GM23248 (cell line): ENCODE data around the gene ADGRA3. TPM values are rescaled to one million over a fixed set of nuclear protein-coding genes. Genes with fewer than 3 reads are reported as not detected.
A peak's percentile ranks its signal among the peaks of the same experiment; 100 is the strongest.

Source experiments
- DNase-seq: peaks from one replicate; pipeline ENCODE4 v3.0.0-alpha.2; 2015
- H2AFZ ChIP-seq: fragments of 200-600 bp; sonication (generic); 2 replicates; pipeline ENCODE4 v1.6.1; 2016; ENCODE audit warnings: antibody characterized with exemption
- H3F3A ChIP-seq: fragments of 200-600 bp; sonication (generic); 2 replicates; pipeline ENCODE4 v1.6.1; 2016; ENCODE audit warnings: mild to moderate bottlenecking, antibody characterized with exemption, mixed run types; ENCODE audit not compliant: insufficient read depth
- H3K27ac ChIP-seq: fragments of 200-600 bp; sonication (generic); 2 replicates; pipeline ENCODE4 v1.5.1; 2016; ENCODE audit warnings: mild to moderate bottlenecking
- H3K27me3 ChIP-seq: fragments of 200-600 bp; sonication (generic); replicated peaks from 2 replicates; pipeline ENCODE4 v1.6.1; 2016; ENCODE audit warnings: mild to moderate bottlenecking; ENCODE audit not compliant: insufficient read depth
- H3K36me3 ChIP-seq: fragments of 200-600 bp; sonication (generic); 2 replicates; pipeline ENCODE4 v1.6.1; 2016; ENCODE audit warnings: low read depth, mild to moderate bottlenecking
- H3K4me1 ChIP-seq: fragments of 200-600 bp; sonication (generic); 2 replicates; pipeline ENCODE4 v1.6.1; 2016; ENCODE audit warnings: mild to moderate bottlenecking; ENCODE audit not compliant: insufficient read depth
- H3K4me2 ChIP-seq: fragments of 200-600 bp; sonication (generic); one replicate; pipeline ENCODE4 v1.6.1; 2016; ENCODE audit warnings: mild to moderate bottlenecking; ENCODE audit not compliant: unreplicated experiment
- H3K4me3 ChIP-seq: fragments of 200-600 bp; sonication (generic); 2 replicates; pipeline ENCODE4 v1.5.1; 2016; ENCODE audit warnings: mild to moderate bottlenecking
- H3K79me2 ChIP-seq: fragments of 200-600 bp; sonication (generic); 2 replicates; pipeline ENCODE4 v1.6.1; 2016; ENCODE audit warnings: mild to moderate bottlenecking; ENCODE audit not compliant: insufficient read depth
- H3K9ac ChIP-seq: fragments of 200-600 bp; sonication (generic); 2 replicates; pipeline ENCODE4 v1.6.1; 2016; ENCODE audit warnings: mild to moderate bottlenecking
- H3K9me2 ChIP-seq: fragments of 200-600 bp; sonication (generic); 2 replicates; pipeline ENCODE4 v1.6.1; 2016; ENCODE audit warnings: mixed run types, mild to moderate bottlenecking, moderate library complexity; ENCODE audit not compliant: insufficient read depth
- H3K9me3 ChIP-seq: fragments of 200-600 bp; sonication (generic); one replicate; pipeline ENCODE4 v1.6.1; 2017; ENCODE audit warnings: low read depth
- H4K20me1 ChIP-seq: fragments of 200-600 bp; sonication (generic); 2 replicates; pipeline ENCODE4 v1.6.0; 2016; ENCODE audit not compliant: insufficient read depth
- EZH2 ChIP-seq: fragments of 200-600 bp; sonication (generic); IDR thresholded peaks from 2 replicates; pipeline ENCODE4 v1.6.1; 2018; ENCODE audit warnings: antibody characterized with exemption, mild to moderate bottlenecking; ENCODE audit not compliant: insufficient read depth, poor library complexity, severe bottlenecking
- EZH2phosphoT487 ChIP-seq: fragments of 200-600 bp; sonication (generic); IDR thresholded peaks from 2 replicates; pipeline ENCODE4 v1.6.1; 2018; ENCODE audit warnings: antibody characterized with exemption, moderate library complexity, mild to moderate bottlenecking, low read depth; ENCODE audit not compliant: insufficient read depth
- WGBS, 2 experiments: methylation state at CpG; one replicate each; pipeline ENCODE4 v1.1.6; 2015 to 2017; ENCODE audit warnings: low lambda C conversion rate in 2 of 2, low coverage in 1 of 2; ENCODE audit errors: missing lambda C conversion rate in 2 of 2; 5-methylcytosine and 5-hydroxymethylcytosine counted together
- in situ Hi-C: fragments of 300-500 bp; cut with MboI; formaldehyde crosslinking; loops from 2 replicates; pipeline ENCODE4 v1.15.0; 2020
- polyA plus RNA-seq: library from polyadenylated mRNA; unstranded; fragments of >200 nt; fragmentation: Nextera tagmentation; extraction: Ambion mirVana; gene quantifications from 2 replicates; pipeline ENCODE4 v1.2.1, GENCODE V29; 2016
- total RNA-seq: library from RNA; depleted of rRNA; stranded (reverse); fragments of >200 nt; shearing (Covaris generic); gene quantifications from 2 replicates; pipeline ENCODE4 v1.2.3, GENCODE V29; 2014; rRNA removed

The ADGRA3 gene
- total RNA-seq (7.8 and 9.4 TPM in 2 replicates), polyA plus RNA-seq (1.1 and 1.2 TPM in 2 replicates)

DNA sequence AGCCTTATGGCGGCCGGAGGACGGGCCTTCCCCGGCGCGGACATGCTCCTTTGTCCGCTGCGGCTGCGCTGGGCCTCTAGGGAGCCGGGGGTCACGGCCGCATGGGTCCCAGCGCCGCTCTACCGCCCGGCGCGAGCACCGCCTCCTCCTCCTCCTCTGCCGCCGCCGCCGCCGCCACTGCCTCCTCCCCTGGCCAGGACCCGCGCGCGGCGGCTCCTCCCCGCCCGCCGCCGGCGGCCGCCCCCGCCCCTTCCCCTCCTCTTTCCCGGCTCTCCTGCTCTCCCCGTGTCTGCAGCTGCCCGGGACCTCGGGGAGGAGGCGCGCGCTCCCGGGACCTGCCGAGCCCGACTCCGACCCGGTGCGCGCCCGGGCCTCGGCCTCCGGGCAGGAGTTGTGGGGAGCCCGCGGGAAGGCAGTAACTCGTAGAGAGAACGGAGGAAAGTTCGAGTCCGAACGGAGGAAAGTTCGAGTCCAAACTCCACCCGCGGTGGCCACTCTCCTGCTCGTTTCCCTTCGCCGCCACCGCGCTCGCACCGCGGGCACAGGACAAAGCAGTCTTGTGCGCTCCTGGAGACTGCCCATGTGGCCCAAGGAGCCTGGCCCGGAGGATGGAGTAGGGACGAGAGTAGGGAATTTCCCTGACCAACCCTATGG, at the start of gene ADGRA3:
TSS of gene ADGRA3 (minus strand) at position 179 of the 654 bp plus-strand sequence. CDS start 282 bp downstream, outside the sequence.
- peak within 1 kb of the TSS; percentile 84 for H3K4me3 ChIP-seq
- peaks cover 13% of the 10 kb centered on the region for H3K4me1 ChIP-seq
- peak within 1 kb of the TSS; percentile 90 for H3K4me2 ChIP-seq
- 1% methylated on average over 34 to 65 of the region's 74 CpGs for whole genome bisulfite sequencing, 2 experiments
- H3F3A ChIP-seq = peaks cover 24% of the 10 kb centered on the region
- H3K9ac ChIP-seq = peak within 1 kb of the TSS; percentile 76
- peak within 1 kb of the TSS; percentile 44 for H3K27ac ChIP-seq
- TF ChIP-seq EZH2 (no peak), EZH2phosphoT487 (no peak)
- no peaks in the 10 kb centered on the region for H3K9me2 ChIP-seq
- in situ Hi-C loops = no loop called here
- peaks cover 17% of the 10 kb centered on the region for H3K79me2 ChIP-seq
- peak; percentile 77 for DNase-seq
- H3K9me3 ChIP-seq = no peaks in the 10 kb centered on the region
- H3K27me3 ChIP-seq = no peaks in the 10 kb centered on the region
- no peaks in the 10 kb centered on the region for H3K36me3 ChIP-seq
- no peaks in the 10 kb centered on the region for H4K20me1 ChIP-seq
- peak within 1 kb of the TSS; percentile 79 for H2AFZ ChIP-seq

- in situ Hi-C loops = no loop called here
- H3K27ac ChIP-seq = no peak overlapping the region
- H3K9me2 ChIP-seq = no peaks in the 10 kb centered on the region
- no peaks in the 10 kb centered on the region for H4K20me1 ChIP-seq
- TF ChIP-seq EZH2 (no peak), EZH2phosphoT487 (no peak)
- no peaks in the 10 kb centered on the region for H3K36me3 ChIP-seq
- H3K4me2 ChIP-seq = no peak overlapping the region
- no peak overlapping the region for H3K4me3 ChIP-seq
- no peaks in the 10 kb centered on the region for H3F3A ChIP-seq
- no peak overlapping the region for H2AFZ ChIP-seq
- H3K79me2 ChIP-seq = no peaks in the 10 kb centered on the region
- no peak overlapping the region for H3K9ac ChIP-seq
- no peaks in the 10 kb centered on the region for H3K27me3 ChIP-seq
- H3K9me3 ChIP-seq = no peaks in the 10 kb centered on the region
- H3K4me1 ChIP-seq = no peaks in the 10 kb centered on the region
- no peak for DNase-seq
These were observed 40.6 kb upstream of the ADGRA3 start for GRCh38 chr4:22556495-22556894.

GRCh38 chr4:22554670-22555069, 38.8 kb upstream of the ADGRA3 start:
- H3K79me2 ChIP-seq = no peaks in the 10 kb centered on the region
- no peaks in the 10 kb centered on the region for H3F3A ChIP-seq
- no peaks in the 10 kb centered on the region for H3K4me1 ChIP-seq
- no peaks in the 10 kb centered on the region for H3K36me3 ChIP-seq
- no peak overlapping the region for H2AFZ ChIP-seq
- no peak for DNase-seq
- H3K9me3 ChIP-seq = no peaks in the 10 kb centered on the region
- H3K4me3 ChIP-seq = no peak overlapping the region
- H3K27me3 ChIP-seq = no peaks in the 10 kb centered on the region
- in situ Hi-C loops = no loop called here
- TF ChIP-seq EZH2 = no peak
- TF ChIP-seq EZH2phosphoT487 = no peak
- H4K20me1 ChIP-seq = no peaks in the 10 kb centered on the region
- H3K9me2 ChIP-seq = no peaks in the 10 kb centered on the region
- no peak overlapping the region for H3K9ac ChIP-seq
- H3K27ac ChIP-seq = no peak overlapping the region
- WGBS, 2 experiments = 37 to 41% methylated on average over 2 of the region's 2 CpGs
- H3K4me2 ChIP-seq = no peak overlapping the region

GRCh38 chr4:22553560-22553959, 37.7 kb upstream of the ADGRA3 start:
- H3K4me3 ChIP-seq = no peak overlapping the region
- 17 to 24% methylated on average over 3 of the region's 3 CpGs for WGBS, 2 experiments
- no peak overlapping the region for H3K9ac ChIP-seq
- no peaks in the 10 kb centered on the region for H4K20me1 ChIP-seq
- no peak for DNase-seq
- H3K4me2 ChIP-seq = no peak overlapping the region
- no peak overlapping the region for H2AFZ ChIP-seq
- H3K9me2 ChIP-seq = no peaks in the 10 kb centered on the region
- in situ Hi-C loops = no loop called here
- H3K27ac ChIP-seq = no peak overlapping the region
- H3K36me3 ChIP-seq = no peaks in the 10 kb centered on the region
- no peaks in the 10 kb centered on the region for H3K27me3 ChIP-seq
- H3K9me3 ChIP-seq = no peaks in the 10 kb centered on the region
- no peaks in the 10 kb centered on the region for H3K4me1 ChIP-seq
- no peaks in the 10 kb centered on the region for H3F3A ChIP-seq
- H3K79me2 ChIP-seq = no peaks in the 10 kb centered on the region
- TF ChIP-seq EZH2 (no peak), EZH2phosphoT487 (no peak)
